ENCODE data around the gene NIPBL. TPM values are rescaled to one million over a fixed set of nuclear protein-coding genes. Genes with fewer than 3 reads are reported as not detected.

The NIPBL gene
- total RNA-seq, 1 experiment from 2014 or later: 69.5 TPM

DNA sequence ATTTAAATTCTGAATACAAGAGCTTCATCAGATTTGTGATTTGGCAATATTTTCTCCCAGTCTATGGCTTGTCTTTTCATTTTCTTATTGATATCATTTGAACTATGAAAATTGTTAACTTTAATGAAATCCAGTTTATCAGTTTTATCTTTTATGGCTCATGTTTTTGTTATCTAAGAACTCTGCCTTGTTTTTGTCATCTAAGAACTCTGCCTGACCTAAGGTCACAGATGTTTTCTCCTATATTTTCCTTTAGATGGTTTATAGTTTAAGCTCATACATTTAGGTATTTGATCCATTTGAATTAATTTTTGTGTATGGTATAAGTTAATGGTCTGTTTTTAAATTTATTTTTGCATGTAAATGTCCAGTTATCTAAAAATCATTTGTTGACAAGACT is 52.9 kb downstream of the NIPBL start:
- H3K27ac ChIP-seq (ENCODE audit: low read depth, low read length, poor library complexity, severe bottlenecking): no peak overlapping the region
- peaks cover 14% of the 10 kb centered on the region for H3K4me1 ChIP-seq (ENCODE audit: insufficient read depth, low read length, poor library complexity, severe bottlenecking)
- H3K9me3 ChIP-seq (ENCODE audit: low read depth, low read length, poor library complexity, severe bottlenecking): no peaks in the 10 kb centered on the region
- CTCF ChIA-PET: no interaction called here
- no peak for TF ChIP-seq EZH2 (IDR thresholded peaks at IDR 0.05; ENCODE audit: borderline replicate concordance, low read depth, low read length, poor library complexity, severe bottlenecking)
- TF ChIP-seq, protein P1, sequence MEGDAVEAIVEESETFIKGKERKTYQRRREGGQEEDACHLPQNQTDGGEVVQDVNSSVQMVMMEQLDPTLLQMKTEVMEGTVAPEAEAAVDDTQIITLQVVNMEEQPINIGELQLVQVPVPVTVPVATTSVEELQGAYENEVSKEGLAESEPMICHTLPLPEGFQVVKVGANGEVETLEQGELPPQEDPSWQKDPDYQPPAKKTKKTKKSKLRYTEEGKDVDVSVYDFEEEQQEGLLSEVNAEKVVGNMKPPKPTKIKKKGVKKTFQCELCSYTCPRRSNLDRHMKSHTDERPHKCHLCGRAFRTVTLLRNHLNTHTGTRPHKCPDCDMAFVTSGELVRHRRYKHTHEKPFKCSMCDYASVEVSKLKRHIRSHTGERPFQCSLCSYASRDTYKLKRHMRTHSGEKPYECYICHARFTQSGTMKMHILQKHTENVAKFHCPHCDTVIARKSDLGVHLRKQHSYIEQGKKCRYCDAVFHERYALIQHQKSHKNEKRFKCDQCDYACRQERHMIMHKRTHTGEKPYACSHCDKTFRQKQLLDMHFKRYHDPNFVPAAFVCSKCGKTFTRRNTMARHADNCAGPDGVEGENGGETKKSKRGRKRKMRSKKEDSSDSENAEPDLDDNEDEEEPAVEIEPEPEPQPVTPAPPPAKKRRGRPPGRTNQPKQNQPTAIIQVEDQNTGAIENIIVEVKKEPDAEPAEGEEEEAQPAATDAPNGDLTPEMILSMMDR (conservative IDR thresholded peaks at IDR 0.05; ENCODE audit: low read depth, low read length): no peak
- POLR2A ChIA-PET (ENCODE audit: low non-redundant PET): no interaction called here
- no peak overlapping the region for H3K4me3 ChIP-seq (ENCODE audit: low read depth, low read length, poor library complexity, severe bottlenecking)
- H3K36me3 ChIP-seq (ENCODE audit: insufficient read depth, low read length, poor library complexity, severe bottlenecking): no peaks in the 10 kb centered on the region
- no peak for DNase-seq (ENCODE audit: low spot score)
- intact Hi-C loops (cut with micrococcal nuclease; ENCODE audit: unreplicated experiment): no loop called here
- no peaks in the 10 kb centered on the region for H3K27me3 ChIP-seq (replicated peaks; ENCODE audit: insufficient read depth, low read depth, low read length, poor library complexity)
- BruUV-seq (replicated peaks): no TSS peak

DNA sequence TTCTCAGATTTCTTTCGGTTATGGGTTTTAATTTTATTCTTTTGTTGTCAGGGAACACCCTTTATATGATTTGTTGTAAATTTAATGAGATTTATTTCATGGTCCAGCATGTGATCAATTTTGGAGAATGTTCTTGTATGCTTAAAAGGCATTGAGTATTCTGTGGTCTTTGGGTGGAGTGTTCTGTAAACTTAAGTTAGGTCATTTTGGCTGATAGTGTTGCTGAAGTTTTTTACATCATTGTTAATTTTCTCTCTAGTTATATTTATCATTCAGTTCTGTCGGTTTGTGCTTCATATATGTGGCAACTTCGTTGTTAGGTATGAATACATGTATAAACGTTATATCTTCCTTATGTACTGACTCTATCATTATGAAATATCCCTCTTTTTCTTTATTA is 55.5 kb downstream of the NIPBL start:
- DNase-seq (ENCODE audit: low spot score): no peak
- Histone ChIP-seq H3K4me1 (ENCODE audit: insufficient read depth, low read length, poor library complexity, severe bottlenecking) (peaks cover 14% of the 10 kb centered on the region), H3K4me3 (ENCODE audit: low read depth, low read length, poor library complexity, severe bottlenecking) (no peak overlapping the region), H3K27ac (ENCODE audit: low read depth, low read length, poor library complexity, severe bottlenecking) (no peak overlapping the region), H3K9me3 (ENCODE audit: low read depth, low read length, poor library complexity, severe bottlenecking) (no peaks in the 10 kb centered on the region), H3K27me3 (replicated peaks; ENCODE audit: insufficient read depth, low read depth, low read length, poor library complexity) (no peaks in the 10 kb centered on the region), H3K36me3 (ENCODE audit: insufficient read depth, low read length, poor library complexity, severe bottlenecking) (no peaks in the 10 kb centered on the region)
- BruUV-seq (replicated peaks): no TSS peak
- TF ChIP-seq EZH2 (IDR thresholded peaks at IDR 0.05; ENCODE audit: borderline replicate concordance, low read depth, low read length, poor library complexity, severe bottlenecking): no peak
- TF ChIP-seq, protein P1 (conservative IDR thresholded peaks at IDR 0.05; ENCODE audit: low read depth, low read length): no peak
- intact Hi-C loops (cut with micrococcal nuclease; ENCODE audit: unreplicated experiment): no loop called here
- POLR2A ChIA-PET (ENCODE audit: low non-redundant PET): no interaction called here
- CTCF ChIA-PET: no interaction called here

DNA sequence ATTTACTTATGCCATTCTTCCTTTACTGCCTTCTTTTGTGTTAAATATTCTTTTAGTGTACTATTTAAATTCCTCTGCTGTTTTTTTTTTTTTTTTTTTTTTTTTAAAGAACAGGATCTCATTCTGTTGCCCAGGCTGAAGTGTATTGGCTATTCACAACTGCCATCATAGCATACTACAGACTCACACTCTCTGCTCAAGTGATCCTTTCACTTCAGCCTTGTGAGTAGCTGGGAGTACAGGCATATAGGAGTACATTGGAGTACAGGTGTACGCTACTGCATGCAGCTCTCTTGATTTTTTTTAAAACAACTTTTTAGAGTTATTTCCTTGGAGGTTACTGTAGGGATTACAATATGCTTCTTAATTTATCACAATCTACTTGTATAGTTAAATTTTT is 56.1 kb downstream of the NIPBL start:
- CTCF ChIA-PET: no interaction called here
- H3K4me1 ChIP-seq (ENCODE audit: insufficient read depth, low read length, poor library complexity, severe bottlenecking): peaks cover 14% of the 10 kb centered on the region
- POLR2A ChIA-PET (ENCODE audit: low non-redundant PET): no interaction called here
- no peak overlapping the region for H3K27ac ChIP-seq (ENCODE audit: low read depth, low read length, poor library complexity, severe bottlenecking)
- TF ChIP-seq EZH2 (IDR thresholded peaks at IDR 0.05; ENCODE audit: borderline replicate concordance, low read depth, low read length, poor library complexity, severe bottlenecking): no peak
- TF ChIP-seq, protein P1 (conservative IDR thresholded peaks at IDR 0.05; ENCODE audit: low read depth, low read length): no peak
- DNase-seq (ENCODE audit: low spot score): no peak
- H3K27me3 ChIP-seq (replicated peaks; ENCODE audit: insufficient read depth, low read depth, low read length, poor library complexity): no peaks in the 10 kb centered on the region
- no peak overlapping the region for H3K4me3 ChIP-seq (ENCODE audit: low read depth, low read length, poor library complexity, severe bottlenecking)
- BruUV-seq (replicated peaks): no TSS peak
- H3K36me3 ChIP-seq (ENCODE audit: insufficient read depth, low read length, poor library complexity, severe bottlenecking): no peaks in the 10 kb centered on the region
- no peaks in the 10 kb centered on the region for H3K9me3 ChIP-seq (ENCODE audit: low read depth, low read length, poor library complexity, severe bottlenecking)
- intact Hi-C loops (cut with micrococcal nuclease; ENCODE audit: unreplicated experiment): no loop called here
